GM06990 (cell line): ENCODE data around the gene BMP2K.
"Not testable (repeated sequence)": the region's sequence is repeated elsewhere in the genome, so short reads cannot be mapped to it uniquely, and the experiment has no call there.

Source experiments
- DNase-seq: peaks from one replicate; pipeline ENCODE4 v3.0.0-alpha.2; 2011; ENCODE audit not compliant: insufficient read length; ENCODE audit errors: extremely low read depth
- H3K27me3 ChIP-seq: replicated peaks from 2 replicates; pipeline ENCODE4 v1.6.0; 2011; ENCODE audit warnings: low read length; ENCODE audit not compliant: control insufficient read depth, insufficient read depth
- H3K36me3 ChIP-seq: 2 replicates; pipeline ENCODE4 v1.5.1; 2011; ENCODE audit warnings: low read length; ENCODE audit not compliant: control insufficient read depth, insufficient read depth
- H3K4me3 ChIP-seq: replicated peaks from 2 replicates; pipeline ENCODE4 v1.5.1; 2011; ENCODE audit warnings: low read depth, mild to moderate bottlenecking, control low read depth, low read length
- CTCF ChIP-seq: IDR thresholded peaks from 2 replicates; pipeline ENCODE4 v1.5.1; 2011; ENCODE audit warnings: low read length, control low read depth, mild to moderate bottlenecking, inconsistent platforms; ENCODE audit not compliant: insufficient read depth, poor library complexity, severe bottlenecking

The BMP2K gene

GRCh38 chr4:78863254-78863869, 87.2 kb downstream of the BMP2K start:
- peak overlapping the region; percentile 17 for H3K4me3 ChIP-seq
- DNase-seq: peak; percentile 14
- no peak for TF ChIP-seq CTCF
- no peaks in the 10 kb centered on the region for H3K27me3 ChIP-seq
- H3K36me3 ChIP-seq: no peaks in the 10 kb centered on the region; the same call in none of the 2 replicates

- no peak for DNase-seq
- no peak for TF ChIP-seq CTCF
- Histone ChIP-seq H3K4me3 (no peak overlapping the region), H3K36me3 (no peaks in the 10 kb centered on the region; the same call in none of the 2 replicates), H3K27me3 (no peaks in the 10 kb centered on the region)
Measured at GRCh38 chr4:78863991-78864390, 87.8 kb downstream of the BMP2K start.

GRCh38 chr4:78864405-78865024, 88.4 kb downstream of the BMP2K start:
- Histone ChIP-seq H3K4me3 (no peak overlapping the region), H3K36me3 (no peaks in the 10 kb centered on the region; the same call in none of the 2 replicates), H3K27me3 (no peaks in the 10 kb centered on the region)
- peak; percentile 64 for TF ChIP-seq CTCF
- DNase-seq: peak; percentile 51

- H3K27me3 ChIP-seq: no peaks in the 10 kb centered on the region
- no peak for TF ChIP-seq CTCF
- H3K36me3 ChIP-seq: no peaks in the 10 kb centered on the region; the same call in none of the 2 replicates
- no peak for DNase-seq
- no peak overlapping the region for H3K4me3 ChIP-seq
Measured at GRCh38 chr4:78865451-78865850, 89.3 kb downstream of the BMP2K start.

GRCh38 chr4:78868712-78869111, 92.6 kb downstream of the BMP2K start:
- H3K4me3 ChIP-seq, H3K27me3 ChIP-seq, H3K36me3 ChIP-seq, DNase-seq: not testable (repeated sequence)

GRCh38 chr4:78870056-78870455, 93.9 kb downstream of the BMP2K start:
- H3K36me3 ChIP-seq: peaks cover 5% of the 10 kb centered on the region
- H3K27me3 ChIP-seq: no peaks in the 10 kb centered on the region
- H3K4me3 ChIP-seq: no peak overlapping the region
- DNase-seq: no peak
- TF ChIP-seq CTCF: no peak
